PC-3 (cell line): ENCODE data around the gene PRM3. TPM values are rescaled to one million over a fixed set of nuclear protein-coding genes. Genes with fewer than 3 reads are reported as not detected.
A peak's percentile ranks its signal among the peaks of the same experiment; 100 is the strongest.

ENCODE experiments used
- ATAC-seq: fragments of 200-7000 bp; cut with Tn5 transposase; 2 replicates; pipeline ENCODE4 v1.9.1; 2020; ENCODE audit warnings: mild to moderate bottlenecking, moderate library complexity
- BruUV-seq: library from RNA; stranded (reverse); fragments of 400-500 nt; replicated peaks from 2 replicates; lab custom pipeline; 2021; lab: Mats Ljungman, UMichigan
- CTCF ChIA-PET: fragments of 300-600 bp; sonication (Branson Sonifier 250); formaldehyde crosslinking; loops from one replicate; lab custom pipeline; 2022; ENCODE audit warnings: antibody characterized with exemption; lab: Charles Lee
- POLR2A ChIA-PET: fragments of 300-600 bp; sonication (Branson Sonifier 250); formaldehyde crosslinking; loops from one replicate; lab custom pipeline; 2022; ENCODE audit warnings: antibody characterized with exemption; ENCODE audit not compliant: unreplicated experiment; lab: Charles Lee
- DNase-seq: peaks from one replicate; pipeline ENCODE4 v3.0.0-alpha.2; 2015
- H2AFZ ChIP-seq: fragments of 300-600 bp; sonication (generic); 2 replicates; pipeline ENCODE4 v1.6.0; 2016; ENCODE audit warnings: antibody characterized with exemption, low read length
- H3F3A ChIP-seq: fragments of 300-600 bp; sonication (generic); one replicate; pipeline ENCODE4 v1.6.0; 2017; ENCODE audit warnings: antibody characterized with exemption, low read length, control low read depth, mild to moderate bottlenecking; ENCODE audit not compliant: unreplicated experiment
- H3K27ac ChIP-seq: fragments of 300-600 bp; sonication (generic); 2 replicates; pipeline ENCODE4 v1.5.1; 2016; ENCODE audit warnings: mild to moderate bottlenecking, low read length
- H3K27me3 ChIP-seq: fragments of 300-600 bp; sonication (generic); 2 replicates; pipeline ENCODE4 v1.6.1; 2016; ENCODE audit warnings: low read length, mixed read lengths
- H3K36me3 ChIP-seq: fragments of 300-600 bp; sonication (generic); 2 replicates; pipeline ENCODE4 v1.6.1; 2016; ENCODE audit warnings: low read depth, mixed run types, low read length, mixed read lengths
- H3K4me1 ChIP-seq: fragments of 300-600 bp; sonication (generic); 2 replicates; pipeline ENCODE4 v1.5.1; 2016; ENCODE audit warnings: low read length; ENCODE audit not compliant: insufficient read depth
- H3K4me2 ChIP-seq: fragments of 300-600 bp; sonication (generic); 2 replicates; pipeline ENCODE4 v1.6.0; 2016; ENCODE audit warnings: low read length
- H3K4me3 ChIP-seq: fragments of 300-600 bp; sonication (generic); 2 replicates; pipeline ENCODE4 v1.5.1; 2016; ENCODE audit warnings: mild to moderate bottlenecking, low read length, mixed read lengths
- H3K79me2 ChIP-seq: fragments of 300-600 bp; sonication (generic); 2 replicates; pipeline ENCODE4 v1.6.1; 2017; ENCODE audit warnings: low read length, mixed read lengths
- H3K9ac ChIP-seq: fragments of 300-600 bp; sonication (generic); 2 replicates; pipeline ENCODE4 v1.6.0; 2016; ENCODE audit warnings: mild to moderate bottlenecking, low read length
- H3K9me2 ChIP-seq: fragments of 300-600 bp; sonication (generic); replicated peaks from 2 replicates; pipeline ENCODE4 v1.6.1; 2016; ENCODE audit warnings: mixed run types, low read length, mixed read lengths
- H3K9me3 ChIP-seq: fragments of 300-600 bp; sonication (generic); 2 replicates; pipeline ENCODE4 v1.6.1; 2016; ENCODE audit warnings: low read length, mixed read lengths
- H4K20me1 ChIP-seq: fragments of 300-600 bp; sonication (generic); 2 replicates; pipeline ENCODE4 v1.6.1; 2016; ENCODE audit warnings: low read length, mixed read lengths
- EZH2 ChIP-seq: fragments of 300-600 bp; sonication (generic); IDR thresholded peaks from one replicate; pipeline ENCODE4 v1.6.1; 2017; ENCODE audit warnings: antibody characterized with exemption, mild to moderate bottlenecking, low read length; ENCODE audit not compliant: unreplicated experiment
- EZH2phosphoT487 ChIP-seq: fragments of 300-600 bp; sonication (generic); IDR thresholded peaks from 2 replicates; pipeline ENCODE4 v1.6.1; 2018; ENCODE audit warnings: mild to moderate bottlenecking, antibody characterized with exemption, low read length, borderline replicate concordance
- intact Hi-C: fragments of 100-400 bp; cut with micrococcal nuclease; formaldehyde crosslinking; loops from 2 replicates; pipeline ENCODE4 v1.9.0; 2023
- total RNA-seq: library from RNA; depleted of rRNA; stranded (reverse); fragments of >200 nt; gene quantifications from 2 replicates; pipeline ENCODE4 v1.2.3, GENCODE V29; 2014
- TF ChIP-seq, protein P1 (sequence below): fragments of 300-600 bp; sonication (generic); conservative IDR thresholded peaks from 2 replicates; pipeline ENCODE4 v1.5.1; 2017; ENCODE audit warnings: antibody characterized with exemption, low read depth, mild to moderate bottlenecking, low read length

Gene PRM3
- total RNA-seq, 1 experiment from 2014 or later, result not detected

DNA sequence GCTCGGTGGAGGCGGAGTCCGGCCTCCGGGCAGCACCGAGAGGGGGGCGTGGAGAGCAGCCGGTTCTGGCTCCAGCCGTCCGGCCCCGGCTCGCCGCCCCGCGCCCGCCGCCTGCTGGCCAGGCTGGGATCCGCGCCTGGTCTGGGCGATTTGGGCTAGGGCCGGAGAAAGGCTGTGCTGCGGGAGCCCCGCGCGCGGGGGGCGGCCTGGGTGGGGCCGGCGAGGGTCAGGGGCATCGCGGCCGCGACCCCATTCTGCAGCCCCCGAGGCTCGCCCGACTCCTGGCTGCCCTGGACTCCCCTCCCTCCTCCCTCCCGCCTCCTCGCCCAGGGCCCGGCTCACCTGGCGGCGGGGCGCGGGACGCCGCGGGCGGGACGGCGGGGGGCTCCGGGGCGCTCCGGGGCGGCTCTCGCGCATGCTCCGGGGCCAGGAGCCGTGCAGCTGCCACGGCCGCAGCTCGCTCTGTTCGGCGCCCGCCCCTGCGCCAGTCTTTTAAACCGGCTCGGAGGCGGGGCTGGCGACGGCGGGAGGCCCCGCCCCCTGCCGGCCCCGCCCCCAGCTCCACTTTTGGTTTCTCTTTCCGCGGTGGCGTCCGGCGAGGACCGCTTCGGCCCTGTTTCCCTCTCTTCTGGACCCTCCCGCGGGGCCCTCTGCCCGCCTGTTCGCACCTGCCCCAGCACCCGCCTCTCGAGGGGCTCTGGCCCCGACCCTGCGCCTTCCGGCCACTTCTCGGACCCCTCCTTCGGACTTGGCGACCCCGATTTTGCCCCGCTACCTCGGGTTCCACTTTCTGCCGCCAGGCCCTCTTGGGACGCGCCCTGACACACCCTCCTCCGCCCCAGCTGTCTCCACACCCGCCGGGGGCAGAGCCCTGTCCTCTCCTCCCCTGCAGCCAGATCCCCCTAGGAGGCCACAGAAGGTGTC lies 17.4 kb downstream of the PRM3 start, which contains the start of gene SOCS1:
Gene SOCS1 (minus strand): TSS at position 468 of the 924 bp plus-strand sequence. CDS start 726 bp downstream, outside the sequence.
- H2AFZ ChIP-seq, result peak within 1 kb of the TSS; percentile 73
- peaks cover 22% of the 10 kb centered on the region for H4K20me1 ChIP-seq
- ATAC-seq (peak; percentile 67), DNase-seq (peak; percentile 82)
- ChIA-PET POLR2A (interaction anchor here (0.5 to 0.9 kb wide), 12 partner anchors 12 to 528 kb away, joined by 3 to 15 read pairs (median 5); no protein-coding TSS in a partner anchor), CTCF (interaction anchor here (0.6 to 2.5 kb wide), 15 partner anchors 54 to 334 kb away, joined by 3 to 25 read pairs (median 6); no protein-coding TSS in a partner anchor)
- peak within 1 kb of the TSS; percentile 82 for H3K4me3 ChIP-seq
- H3K36me3 ChIP-seq, result no peaks in the 10 kb centered on the region
- H3K4me2 ChIP-seq, result peak within 1 kb of the TSS; percentile 99
- H3K27me3 ChIP-seq, result no peaks in the 10 kb centered on the region
- H3F3A ChIP-seq, result no peaks in the 10 kb centered on the region
- H3K9me2 ChIP-seq, result no peaks in the 10 kb centered on the region
- TF ChIP-seq EZH2, result no peak
- TF ChIP-seq, protein P1, sequence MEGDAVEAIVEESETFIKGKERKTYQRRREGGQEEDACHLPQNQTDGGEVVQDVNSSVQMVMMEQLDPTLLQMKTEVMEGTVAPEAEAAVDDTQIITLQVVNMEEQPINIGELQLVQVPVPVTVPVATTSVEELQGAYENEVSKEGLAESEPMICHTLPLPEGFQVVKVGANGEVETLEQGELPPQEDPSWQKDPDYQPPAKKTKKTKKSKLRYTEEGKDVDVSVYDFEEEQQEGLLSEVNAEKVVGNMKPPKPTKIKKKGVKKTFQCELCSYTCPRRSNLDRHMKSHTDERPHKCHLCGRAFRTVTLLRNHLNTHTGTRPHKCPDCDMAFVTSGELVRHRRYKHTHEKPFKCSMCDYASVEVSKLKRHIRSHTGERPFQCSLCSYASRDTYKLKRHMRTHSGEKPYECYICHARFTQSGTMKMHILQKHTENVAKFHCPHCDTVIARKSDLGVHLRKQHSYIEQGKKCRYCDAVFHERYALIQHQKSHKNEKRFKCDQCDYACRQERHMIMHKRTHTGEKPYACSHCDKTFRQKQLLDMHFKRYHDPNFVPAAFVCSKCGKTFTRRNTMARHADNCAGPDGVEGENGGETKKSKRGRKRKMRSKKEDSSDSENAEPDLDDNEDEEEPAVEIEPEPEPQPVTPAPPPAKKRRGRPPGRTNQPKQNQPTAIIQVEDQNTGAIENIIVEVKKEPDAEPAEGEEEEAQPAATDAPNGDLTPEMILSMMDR, result peak; percentile 62; the same call in 1 of the 2 replicates
- no peak for TF ChIP-seq EZH2phosphoT487
- BruUV-seq, result no TSS peak
- peaks cover 26% of the 10 kb centered on the region for H3K79me2 ChIP-seq
- no peaks in the 10 kb centered on the region for H3K9me3 ChIP-seq
- intact Hi-C loops, result loop anchor here (5.0 to 10.0 kb wide), 2 partner anchors 101 to 121 kb away; no protein-coding TSS in a partner anchor
- peak within 1 kb of the TSS; percentile 75 for H3K27ac ChIP-seq
- peaks cover 21% of the 10 kb centered on the region for H3K4me1 ChIP-seq
- H3K9ac ChIP-seq, result peak within 1 kb of the TSS; percentile 79

DNA sequence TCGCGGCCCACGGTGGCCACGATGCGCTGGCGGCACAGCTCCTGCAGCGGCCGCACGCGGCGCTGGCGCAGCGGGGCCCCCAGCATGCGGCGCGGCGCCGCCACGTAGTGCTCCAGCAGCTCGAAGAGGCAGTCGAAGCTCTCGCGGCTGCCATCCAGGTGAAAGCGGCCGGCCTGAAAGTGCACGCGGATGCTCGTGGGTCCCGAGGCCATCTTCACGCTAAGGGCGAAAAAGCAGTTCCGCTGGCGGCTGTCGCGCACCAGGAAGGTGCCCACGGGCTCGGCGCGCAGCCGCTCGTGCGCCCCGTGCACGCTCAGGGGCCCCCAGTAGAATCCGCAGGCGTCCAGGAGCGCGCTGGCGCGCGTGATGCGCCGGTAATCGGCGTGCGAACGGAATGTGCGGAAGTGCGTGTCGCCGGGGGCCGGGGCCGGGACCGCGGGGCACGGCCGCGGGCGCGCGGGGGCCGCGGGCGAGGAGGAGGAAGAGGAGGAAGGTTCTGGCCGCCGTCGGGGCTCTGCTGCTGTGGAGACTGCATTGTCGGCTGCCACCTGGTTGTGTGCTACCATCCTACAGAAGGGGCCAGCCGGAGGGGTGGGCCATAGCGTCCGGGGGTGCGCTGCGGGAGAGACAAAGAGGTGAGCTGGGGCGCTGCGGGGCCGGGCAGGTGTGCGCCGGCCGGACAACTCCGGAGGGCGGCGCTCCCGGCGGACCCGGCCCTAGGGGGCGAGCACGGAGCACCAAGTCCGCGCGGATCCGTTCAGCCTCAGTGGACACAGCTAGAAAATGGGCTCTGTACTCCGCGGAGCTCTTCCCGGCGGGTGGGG lies 18.3 kb downstream of the PRM3 start:
- POLR2A ChIA-PET, result interaction anchor here (0.6 to 0.7 kb wide), 5 partner anchors 28 to 184 kb away, joined by 4 to 15 read pairs (median 5); no protein-coding TSS in a partner anchor
- H3K9ac ChIP-seq, result peak overlapping the region; percentile 74
- peaks cover 22% of the 10 kb centered on the region for H4K20me1 ChIP-seq
- peak; percentile 52 for DNase-seq
- H3K4me3 ChIP-seq, result peak overlapping the region; percentile 82
- intact Hi-C loops, result loop anchor here (5.0 to 10.0 kb wide), 2 partner anchors 102 to 120 kb away; no protein-coding TSS in a partner anchor
- H2AFZ ChIP-seq, result peak overlapping the region; percentile 13; the same call in 1 of the 2 replicates
- no peaks in the 10 kb centered on the region for H3K9me3 ChIP-seq
- BruUV-seq, result no TSS peak
- no peaks in the 10 kb centered on the region for H3F3A ChIP-seq
- TF ChIP-seq EZH2phosphoT487 (peak; percentile 56; the same call in 1 of the 2 replicates), EZH2 (no peak)
- peak; percentile 12 for ATAC-seq
- H3K4me2 ChIP-seq, result peak overlapping the region; percentile 98
- CTCF ChIA-PET, result interaction anchor here (0.6 to 2.5 kb wide), 16 partner anchors 57 to 301 kb away, joined by 3 to 25 read pairs (median 6); no protein-coding TSS in a partner anchor
- H3K79me2 ChIP-seq, result peaks cover 26% of the 10 kb centered on the region
- H3K9me2 ChIP-seq, result no peaks in the 10 kb centered on the region
- no peaks in the 10 kb centered on the region for H3K27me3 ChIP-seq
- H3K36me3 ChIP-seq, result no peaks in the 10 kb centered on the region
- H3K27ac ChIP-seq, result peak overlapping the region; percentile 9; the same call in 1 of the 2 replicates
- peaks cover 21% of the 10 kb centered on the region for H3K4me1 ChIP-seq
